ENCODE data around the gene DLG2.

DLG2 gene

GRCh38 chr11:85438328-85438727 is 188.8 kb downstream of the DLG2 start:
- H3K9me3 ChIP-seq (ENCODE audit: low read length) = no peaks in the 10 kb centered on the region
- TF ChIP-seq EZH2 (IDR thresholded peaks at IDR 0.05; ENCODE audit: borderline replicate concordance, low read length) (no peak), CTCF (IDR thresholded peaks at IDR 0.05; ENCODE audit: low read length) (no peak)
- no peak overlapping the region for H3K27ac ChIP-seq (ENCODE audit: low read depth, low read length, poor library complexity, severe bottlenecking)
- H3K4me3 ChIP-seq (ENCODE audit: low read depth, low read length, poor library complexity, severe bottlenecking) = no peak overlapping the region
- no peaks in the 10 kb centered on the region for H3K4me1 ChIP-seq (ENCODE audit: insufficient read depth, low read length, severe bottlenecking)
- H3K27me3 ChIP-seq (ENCODE audit: insufficient read depth, low read length) = no peaks in the 10 kb centered on the region
- no peaks in the 10 kb centered on the region for H3F3A ChIP-seq (ENCODE audit: insufficient read depth, low read length)
- no peaks in the 10 kb centered on the region for H3K9me2 ChIP-seq (ENCODE audit: low read depth, low read length)
- no peak overlapping the region for H3K4me2 ChIP-seq (ENCODE audit: low read length)
- H4K20me1 ChIP-seq (ENCODE audit: insufficient read depth, low read length) = no peaks in the 10 kb centered on the region
- no peak overlapping the region for H2AFZ ChIP-seq (ENCODE audit: low read length)
- H3K9ac ChIP-seq (ENCODE audit: low read length) = no peak overlapping the region
- no peaks in the 10 kb centered on the region for H3K36me3 ChIP-seq (ENCODE audit: insufficient read depth, low read length)
- H3K79me2 ChIP-seq (ENCODE audit: insufficient read depth, low read length) = no peaks in the 10 kb centered on the region

- no peaks in the 10 kb centered on the region for H4K20me1 ChIP-seq (ENCODE audit: insufficient read depth, low read length)
- H2AFZ ChIP-seq (ENCODE audit: low read length) = no peak overlapping the region
- H3K4me3 ChIP-seq (ENCODE audit: low read depth, low read length, poor library complexity, severe bottlenecking) = no peak overlapping the region
- no peaks in the 10 kb centered on the region for H3F3A ChIP-seq (ENCODE audit: insufficient read depth, low read length)
- no peaks in the 10 kb centered on the region for H3K27me3 ChIP-seq (ENCODE audit: insufficient read depth, low read length)
- H3K79me2 ChIP-seq (ENCODE audit: insufficient read depth, low read length) = no peaks in the 10 kb centered on the region
- no peaks in the 10 kb centered on the region for H3K9me2 ChIP-seq (ENCODE audit: low read depth, low read length)
- no peaks in the 10 kb centered on the region for H3K9me3 ChIP-seq (ENCODE audit: low read length)
- no peaks in the 10 kb centered on the region for H3K4me1 ChIP-seq (ENCODE audit: insufficient read depth, low read length, severe bottlenecking)
- no peak overlapping the region for H3K4me2 ChIP-seq (ENCODE audit: low read length)
- H3K9ac ChIP-seq (ENCODE audit: low read length) = no peak overlapping the region
- TF ChIP-seq CTCF (IDR thresholded peaks at IDR 0.05; ENCODE audit: low read length) = no peak
- TF ChIP-seq EZH2 (IDR thresholded peaks at IDR 0.05; ENCODE audit: borderline replicate concordance, low read length) = no peak
- no peak overlapping the region for H3K27ac ChIP-seq (ENCODE audit: low read depth, low read length, poor library complexity, severe bottlenecking)
- no peaks in the 10 kb centered on the region for H3K36me3 ChIP-seq (ENCODE audit: insufficient read depth, low read length)
Measured at GRCh38 chr11:85431319-85431718, 195.8 kb downstream of the DLG2 start.

GRCh38 chr11:85423794-85424193 is 203.3 kb downstream of the DLG2 start:
- Histone ChIP-seq H2AFZ (ENCODE audit: low read length) (no peak overlapping the region), H3K4me3 (ENCODE audit: low read depth, low read length, poor library complexity, severe bottlenecking) (no peak overlapping the region), H3K36me3 (ENCODE audit: insufficient read depth, low read length) (no peaks in the 10 kb centered on the region), H3K4me1 (ENCODE audit: insufficient read depth, low read length, severe bottlenecking) (no peaks in the 10 kb centered on the region), H3K9me3 (ENCODE audit: low read length) (no peaks in the 10 kb centered on the region), H3K27ac (ENCODE audit: low read depth, low read length, poor library complexity, severe bottlenecking) (no peak overlapping the region), H3K27me3 (ENCODE audit: insufficient read depth, low read length) (no peaks in the 10 kb centered on the region), H3K79me2 (ENCODE audit: insufficient read depth, low read length) (no peaks in the 10 kb centered on the region), H3K9ac (ENCODE audit: low read length) (no peak overlapping the region), H4K20me1 (ENCODE audit: insufficient read depth, low read length) (no peaks in the 10 kb centered on the region), H3F3A (ENCODE audit: insufficient read depth, low read length) (no peaks in the 10 kb centered on the region), H3K9me2 (ENCODE audit: low read depth, low read length) (no peaks in the 10 kb centered on the region), H3K4me2 (ENCODE audit: low read length) (no peak overlapping the region)
- TF ChIP-seq CTCF (IDR thresholded peaks at IDR 0.05; ENCODE audit: low read length) (no peak), EZH2 (IDR thresholded peaks at IDR 0.05; ENCODE audit: borderline replicate concordance, low read length) (no peak)

Data from OCI-LY1 (cell line).